PFSK-1 (cell line): ENCODE data around the gene MLC1.

Experiments used
- POLR2AphosphoS5 ChIP-seq: IDR thresholded peaks from 2 replicates; pipeline ENCODE4 v1.6.1; 2012; ENCODE audit warnings: low read depth, mild to moderate bottlenecking, control low read depth, low read length, moderate library complexity
- REST ChIP-seq, 2 experiments: IDR thresholded peaks; 2 replicates each; pipeline versions ENCODE4 v1.6.1 to v1.8.0; 2011 to 2012; ENCODE audit warnings: low read depth in 2 of 2, low read length in 2 of 2, control low read depth in 1 of 2, inconsistent platforms in 1 of 2, mild to moderate bottlenecking in 1 of 2, moderate library complexity in 1 of 2; ENCODE audit not compliant: insufficient read depth in 1 of 2
- SIN3A ChIP-seq: IDR thresholded peaks from 2 replicates; pipeline ENCODE4 v1.6.1; 2012; ENCODE audit warnings: mild to moderate bottlenecking, low read length, moderate library complexity, borderline replicate concordance; ENCODE audit not compliant: insufficient read depth

DNA sequence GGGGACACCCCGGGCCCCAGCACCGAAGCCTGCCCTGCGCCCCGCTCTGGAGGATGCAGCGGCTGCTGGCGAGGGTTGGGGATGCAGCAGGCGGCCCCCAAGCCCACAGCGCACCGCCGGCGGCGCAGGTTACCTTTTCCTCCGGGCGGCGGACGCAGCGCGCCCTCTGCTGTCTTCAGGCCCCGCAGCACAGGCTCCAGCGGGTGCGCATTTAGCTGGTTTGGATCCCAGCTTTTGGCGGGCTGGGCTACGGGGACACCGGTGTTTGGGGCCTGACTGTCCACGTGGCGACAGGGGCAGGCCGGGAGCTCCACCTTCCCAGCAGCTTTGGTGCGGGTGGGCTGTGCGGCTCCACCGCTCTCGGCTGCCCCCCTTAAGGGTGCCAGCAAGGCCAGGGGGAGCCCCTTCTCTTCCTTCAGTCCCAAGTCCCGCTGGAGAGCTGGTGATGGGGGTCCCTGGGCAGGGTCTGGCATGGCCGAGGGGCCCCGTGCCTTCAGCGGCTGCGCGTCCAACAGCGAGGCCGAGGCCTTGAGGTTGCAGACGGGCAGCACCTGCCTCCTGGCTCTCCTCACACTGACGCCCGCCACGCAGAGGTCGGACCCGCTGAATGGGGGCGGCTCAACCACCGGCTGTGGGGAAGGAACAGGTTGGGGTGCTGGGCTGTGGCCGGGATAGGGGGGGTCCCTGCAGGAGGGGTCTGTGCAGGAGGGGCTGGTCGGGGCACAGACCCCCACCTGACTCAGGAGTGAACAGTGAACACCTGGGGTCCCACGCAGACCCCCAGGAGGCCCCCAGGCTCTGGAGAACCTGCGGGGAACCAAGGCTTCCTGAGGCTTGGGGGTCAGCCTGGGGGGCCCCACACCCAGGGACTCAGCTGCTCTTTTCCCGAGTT, 54.7 kb downstream of the MLC1 start:
- TF ChIP-seq POLR2AphosphoS5 = no peak
- TF ChIP-seq SIN3A = no peak
- no peak for TF ChIP-seq REST (IDR thresholded peaks at IDR 0.05; ENCODE audit: insufficient read depth in 1 of 2, low read depth in 2 of 2, low read length in 2 of 2)
